GM18873 (cell line): ENCODE data around the gene SPRR4.

Experiments
- ATAC-seq: cut with Tn5 transposase; IDR thresholded peaks from one replicate; pipeline ENCODE4 v1.9.1; 2021; ENCODE audit warnings: mild to moderate bottlenecking, moderate library complexity, moderate number of reproducible peaks; ENCODE audit not compliant: unreplicated experiment, low FRiP score

Gene SPRR4

GRCh38 chr1:152964536-152964935 is 5.9 kb upstream of the SPRR4 start:
- ATAC-seq = no peak

GRCh38 chr1:152965853-152966252 is 4.6 kb upstream of the SPRR4 start:
- no peak for ATAC-seq

- no peak for ATAC-seq
Measured at GRCh38 chr1:152967201-152967600, 3.2 kb upstream of the SPRR4 start.

GRCh38 chr1:152968248-152968647 is 2.2 kb upstream of the SPRR4 start:
- ATAC-seq = peak; percentile 80

- ATAC-seq = no peak
Measured at GRCh38 chr1:152969036-152969435, 1.4 kb upstream of the SPRR4 start.

GRCh38 chr1:152972196-152972886 is 1.9 kb downstream of the SPRR4 start:
- no peak for ATAC-seq

GRCh38 chr1:152976688-152977087 is 6.2 kb downstream of the SPRR4 start:
- no peak for ATAC-seq

- no peak for ATAC-seq
Measured at GRCh38 chr1:152977614-152978013, 7.2 kb downstream of the SPRR4 start.

- no peak for ATAC-seq
Measured at GRCh38 chr1:152980676-152981075, 10.2 kb downstream of the SPRR4 start.

- no peak for ATAC-seq
Measured at GRCh38 chr1:152981146-152981871, 10.9 kb downstream of the SPRR4 start.

- ATAC-seq = no peak
Measured at GRCh38 chr1:152982076-152982475, 11.6 kb downstream of the SPRR4 start.

GRCh38 chr1:152983234-152983633 is 12.8 kb downstream of the SPRR4 start:
- no peak for ATAC-seq

GRCh38 chr1:152983743-152984142 is 13.3 kb downstream of the SPRR4 start, which contains the start of gene SPRR1A:
SPRR1A (plus strand) TSS chr1:152984081; CDS start chr1:152985231, 1,150 bp downstream.
- no peak for ATAC-seq

GRCh38 chr1:152986578-152986977 is 16.1 kb downstream of the SPRR4 start:
- ATAC-seq = no peak

GRCh38 chr1:152993186-152993585 is 22.7 kb downstream of the SPRR4 start:
- ATAC-seq = no peak

GRCh38 chr1:152995842-152996241 is 25.4 kb downstream of the SPRR4 start:
- ATAC-seq = no peak

GRCh38 chr1:152996633-152997400 is 26.4 kb downstream of the SPRR4 start:
- no peak for ATAC-seq

- ATAC-seq = no peak
Measured at GRCh38 chr1:152997901-152998300, 27.5 kb downstream of the SPRR4 start.

GRCh38 chr1:152998476-152998875 is 28.0 kb downstream of the SPRR4 start:
- ATAC-seq = no peak

GRCh38 chr1:152999818-153000217 is 29.4 kb downstream of the SPRR4 start:
- ATAC-seq = no peak

GRCh38 chr1:153000294-153000693 is 29.8 kb downstream of the SPRR4 start:
- ATAC-seq = no peak
